Mesenchymal stem cell (in vitro differentiated cells and primary cell): ENCODE measurements around the gene ETFB.

Experiments
- DNase-seq: peaks from one replicate; pipeline ENCODE4 v3.0.0-alpha.2; 2013
- H2AFZ ChIP-seq: one replicate; pipeline ENCODE4 v1.6.1; 2013; ENCODE audit warnings: low read depth, mild to moderate bottlenecking, control low read depth, inconsistent platforms, low read length, moderate library complexity
- H2AK5ac ChIP-seq: 2 replicates; pipeline ENCODE4 v1.6.1; 2013; ENCODE audit warnings: low read length, moderate library complexity, mild to moderate bottlenecking, inconsistent platforms; ENCODE audit not compliant: severe bottlenecking
- H2BK120ac ChIP-seq: one replicate; pipeline ENCODE4 v1.6.1; 2013; ENCODE audit warnings: low read depth, mild to moderate bottlenecking, inconsistent platforms, low read length, moderate library complexity
- H2BK12ac ChIP-seq, 2 experiments: one replicate each; pipeline ENCODE4 v1.6.1; 2013; ENCODE audit warnings: inconsistent platforms in 2 of 2, low read length in 2 of 2, mild to moderate bottlenecking in 2 of 2, moderate library complexity in 2 of 2, control low read depth in 1 of 2
- H2BK15ac ChIP-seq: one replicate; pipeline ENCODE4 v1.6.1; 2013; ENCODE audit warnings: mild to moderate bottlenecking, low read depth, inconsistent platforms; ENCODE audit not compliant: poor library complexity, severe bottlenecking
- H2BK5ac ChIP-seq: 2 replicates; pipeline ENCODE4 v1.6.1; 2013; ENCODE audit warnings: low read depth, mild to moderate bottlenecking, low read length, control low read depth, inconsistent platforms; ENCODE audit not compliant: poor library complexity, severe bottlenecking
- H3K14ac ChIP-seq, 2 experiments: one replicate each; pipeline ENCODE4 v1.6.1; 2013; ENCODE audit warnings: inconsistent platforms in 2 of 2, low read length in 2 of 2, control low read depth in 1 of 2, mild to moderate bottlenecking in 1 of 2, moderate library complexity in 1 of 2
- H3K18ac ChIP-seq, 2 experiments: one replicate each; pipeline ENCODE4 v1.6.1; 2013; ENCODE audit warnings: inconsistent platforms in 2 of 2, low read length in 2 of 2, control low read depth in 1 of 2, low read depth in 1 of 2, mild to moderate bottlenecking in 1 of 2
- H3K23ac ChIP-seq, 2 experiments: one replicate each; pipeline ENCODE4 v1.6.1; 2013; ENCODE audit warnings: inconsistent platforms in 2 of 2, low read length in 2 of 2, mild to moderate bottlenecking in 2 of 2, moderate library complexity in 2 of 2, control low read depth in 1 of 2
- H3K27ac ChIP-seq: 2 replicates; pipeline ENCODE4 v1.5.1; 2013; ENCODE audit warnings: mild to moderate bottlenecking, moderate library complexity, low read length, control low read depth, inconsistent platforms; ENCODE audit not compliant: poor library complexity, severe bottlenecking
- H3K27me3 ChIP-seq, 2 experiments: 2 replicates each; pipeline versions ENCODE4 v1.6.1 to v1.7.0; 2013; ENCODE audit warnings: low read length in 2 of 2, mild to moderate bottlenecking in 2 of 2, moderate library complexity in 2 of 2, control low read depth in 1 of 2, inconsistent platforms in 1 of 2; ENCODE audit not compliant: control insufficient read depth in 1 of 2, insufficient read depth in 1 of 2
- H3K36me3 ChIP-seq, 2 experiments: 2 replicates each; pipeline versions ENCODE4 v1.6.1 to v1.7.0; 2013; ENCODE audit warnings: low read length in 2 of 2, control low read depth in 1 of 2, inconsistent platforms in 1 of 2, low read depth in 1 of 2, mild to moderate bottlenecking in 1 of 2; ENCODE audit not compliant: insufficient read depth in 2 of 2, control insufficient read depth in 1 of 2
- H3K4ac ChIP-seq, 2 experiments: one replicate each; pipeline ENCODE4 v1.6.1; 2013; ENCODE audit warnings: inconsistent platforms in 2 of 2, low read length in 2 of 2, mild to moderate bottlenecking in 2 of 2, moderate library complexity in 2 of 2, control low read depth in 1 of 2, low read depth in 1 of 2
- H3K4me1 ChIP-seq: 2 replicates; pipeline ENCODE4 v1.6.1; 2013; ENCODE audit warnings: low read depth, low read length, control low read depth; ENCODE audit not compliant: control insufficient read depth, insufficient read depth
- H3K4me2 ChIP-seq: 2 replicates; pipeline ENCODE4 v1.6.1; 2013; ENCODE audit warnings: low read length, mild to moderate bottlenecking, inconsistent platforms; ENCODE audit not compliant: poor library complexity, severe bottlenecking
- H3K4me3 ChIP-seq, 2 experiments: 2 replicates each; pipeline versions ENCODE4 v1.5.1 to v1.7.0; 2013; ENCODE audit warnings: low read length in 2 of 2, mild to moderate bottlenecking in 2 of 2, control low read depth in 1 of 2, low read depth in 1 of 2; ENCODE audit not compliant: insufficient read depth in 1 of 2
- H3K79me1 ChIP-seq: replicated peaks from 2 replicates; pipeline ENCODE4 v1.6.1; 2013; ENCODE audit warnings: mild to moderate bottlenecking, control low read depth, low read length, inconsistent platforms; ENCODE audit not compliant: poor library complexity, severe bottlenecking
- H3K9ac ChIP-seq: 2 replicates; pipeline ENCODE4 v1.7.0; 2013; ENCODE audit warnings: mild to moderate bottlenecking, low read length, moderate library complexity
- H3K9me3 ChIP-seq: 2 replicates; pipeline ENCODE4 v1.7.0; 2013; ENCODE audit warnings: mild to moderate bottlenecking, low read length; ENCODE audit not compliant: control insufficient read depth
- H4K8ac ChIP-seq: one replicate; pipeline ENCODE4 v1.6.1; 2013; ENCODE audit warnings: inconsistent platforms, mild to moderate bottlenecking, low read length, moderate library complexity
- H4K91ac ChIP-seq: one replicate; pipeline ENCODE4 v1.6.1; 2013; ENCODE audit warnings: mild to moderate bottlenecking, low read length, inconsistent platforms
- WGBS: methylation state at CpG from one replicate; pipeline ENCODE4 v1.1.7; 2013; ENCODE audit warnings: mixed read lengths; 5-methylcytosine and 5-hydroxymethylcytosine counted together

ETFB gene

GRCh38 chr19:51339313-51339686 is 26.9 kb downstream of the ETFB start:
- Histone ChIP-seq H3K79me1 (no peaks in the 10 kb centered on the region), H3K36me3 (peaks cover 0 to 6% of the 10 kb centered on the region in 2 experiments), H2BK15ac (peak overlapping the region; percentile 67), H3K23ac (peak overlapping the region in 1 of 2 experiments; percentile 31), H3K4me2 (peak overlapping the region; percentile 97), H3K27me3 (peaks cover 0 to 3% of the 10 kb centered on the region in 2 experiments), H3K27ac (peak overlapping the region; percentile 77), H3K9ac (peak overlapping the region; percentile 69), H3K18ac (peak overlapping the region; percentile 5 to 28), H3K14ac (no peak overlapping the region), H2BK5ac (peak overlapping the region; percentile 51), H3K4me3 (peak overlapping the region; percentile 80 to 82), H3K9me3 (no peaks in the 10 kb centered on the region), H2BK120ac (peak overlapping the region; percentile 64), H2AK5ac (no peak overlapping the region), H3K4ac (no peak overlapping the region), H2AFZ (peak overlapping the region; percentile 79), H3K4me1 (peaks cover 16% of the 10 kb centered on the region), H2BK12ac (peak overlapping the region in 1 of 2 experiments; percentile 34), H4K91ac (no peak overlapping the region), H4K8ac (peak overlapping the region; percentile 12)
- 2% methylated on average over 10 of the region's 10 CpGs for WGBS
- no peak for DNase-seq

GRCh38 chr19:51338563-51339312 is 27.4 kb downstream of the ETFB start:
- 9% methylated on average over 40 of the region's 43 CpGs for WGBS
- Histone ChIP-seq H2AK5ac (no peak overlapping the region), H3K23ac (no peak overlapping the region)

DNA sequence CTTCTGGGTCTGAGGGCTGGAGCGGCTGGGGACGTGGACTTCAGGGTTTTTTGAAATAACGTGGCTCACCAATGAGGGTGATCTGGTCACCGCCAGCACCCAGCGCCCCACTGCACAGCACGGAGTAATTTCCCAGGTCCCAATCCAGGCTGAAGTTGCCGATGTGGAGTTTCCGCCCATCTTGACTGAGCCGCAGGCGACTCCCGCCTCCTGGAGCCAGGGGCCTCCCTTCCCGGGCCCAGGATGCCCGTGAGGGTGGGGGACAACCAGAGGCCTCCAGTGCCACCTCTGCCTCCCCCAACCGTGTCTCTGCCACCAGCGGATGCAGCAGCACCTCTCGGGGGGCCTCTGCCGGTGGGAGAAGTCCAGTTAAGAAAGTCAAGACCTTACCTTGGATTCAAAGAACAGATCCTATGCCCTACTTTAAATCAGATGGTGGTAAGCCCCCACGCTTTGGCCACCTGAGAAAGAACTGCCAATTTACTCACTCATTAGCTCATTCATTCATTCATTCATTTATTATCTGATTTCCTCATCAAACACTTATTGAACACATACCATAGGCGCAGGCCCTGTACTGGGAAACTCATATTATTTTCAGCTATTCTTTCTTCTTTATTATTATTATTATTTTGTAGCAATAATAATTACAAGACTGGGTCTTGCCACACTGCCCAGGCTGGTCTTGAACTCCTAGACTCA is 28.2 kb downstream of the ETFB start:
- H3K4me2 ChIP-seq: peak overlapping the region; percentile 97
- H2BK120ac ChIP-seq: no peak overlapping the region
- H3K36me3 ChIP-seq: peaks cover 0 to 3% of the 10 kb centered on the region in 2 experiments
- H4K8ac ChIP-seq: no peak overlapping the region
- no peak overlapping the region for H2BK15ac ChIP-seq
- no peak overlapping the region for H4K91ac ChIP-seq
- H3K18ac ChIP-seq: no peak overlapping the region
- H2BK5ac ChIP-seq: no peak overlapping the region
- 86% methylated on average over 19 of the region's 19 CpGs for WGBS
- no peak for DNase-seq
- no peak overlapping the region for H2AFZ ChIP-seq
- H2BK12ac ChIP-seq: no peak overlapping the region
- H3K9ac ChIP-seq: peak overlapping the region; percentile 69
- H3K27me3 ChIP-seq: peaks cover 0 to 3% of the 10 kb centered on the region in 2 experiments
- H3K23ac ChIP-seq: no peak overlapping the region
- H3K4me3 ChIP-seq: no peak overlapping the region
- peaks cover 16% of the 10 kb centered on the region for H3K4me1 ChIP-seq
- no peaks in the 10 kb centered on the region for H3K79me1 ChIP-seq
- H3K27ac ChIP-seq: no peak overlapping the region
- no peak overlapping the region for H3K4ac ChIP-seq
- H3K14ac ChIP-seq: no peak overlapping the region
- H2AK5ac ChIP-seq: no peak overlapping the region
- H3K9me3 ChIP-seq: no peaks in the 10 kb centered on the region

More at GRCh38 chr19:51338563-51339312, 27.4 kb downstream of the ETFB start:
- H3K36me3 ChIP-seq: peaks cover 0 to 3% of the 10 kb centered on the region in 2 experiments
- peak overlapping the region; percentile 57 for H4K8ac ChIP-seq
- peak overlapping the region; percentile 69 for H3K9ac ChIP-seq
- peak overlapping the region; percentile 64 for H2BK120ac ChIP-seq
- peaks cover 16% of the 10 kb centered on the region for H3K4me1 ChIP-seq
- H2BK12ac ChIP-seq: peak overlapping the region in 1 of 2 experiments; percentile 34
- no peak overlapping the region for H3K4ac ChIP-seq
- peak overlapping the region; percentile 79 for H2AFZ ChIP-seq
- no peaks in the 10 kb centered on the region for H3K79me1 ChIP-seq
- H4K91ac ChIP-seq: no peak overlapping the region
- H3K9me3 ChIP-seq: no peaks in the 10 kb centered on the region
- peak; percentile 90 for DNase-seq
- peak overlapping the region; percentile 77 for H3K27ac ChIP-seq
- peak overlapping the region; percentile 80 to 82 for H3K4me3 ChIP-seq
- peak overlapping the region; percentile 98 for H2BK15ac ChIP-seq
- H3K4me2 ChIP-seq: peak overlapping the region; percentile 97
- H3K18ac ChIP-seq: peak overlapping the region in 1 of 2 experiments; percentile 47
- no peak overlapping the region for H3K14ac ChIP-seq
- peak overlapping the region; percentile 51 for H2BK5ac ChIP-seq
- peaks cover 0 to 3% of the 10 kb centered on the region in 2 experiments for H3K27me3 ChIP-seq
